Esophagus mucosa (tissue), 1 donor: ENCODE measurements around the gene ADARB2. TPM values are rescaled to one million over a fixed set of nuclear protein-coding genes. Genes with fewer than 3 reads are reported as not detected.
A peak's percentile ranks its signal among the peaks of the same experiment; 100 is the strongest.

Experiments used
- ATAC-seq: fragments of 200-7000 bp; cut with Tn5 transposase; one replicate; pipeline ENCODE4 v1.9.1; 2020
- total RNA-seq: library from RNA; stranded (reverse); gene quantifications from one replicate; pipeline ENCODE4 v1.2.4, GENCODE V29; 2023
- donor health status: DM: yes; HTN: yes; CAD: no.

The ADARB2 gene
- total RNA-seq, 1 donor from 2014 or later, result 0.20 TPM

- no peak for ATAC-seq
Measured at GRCh38 chr10:1300218-1300617, 437.1 kb downstream of the ADARB2 start.

GRCh38 chr10:1299041-1299726 is 438.1 kb downstream of the ADARB2 start:
- ATAC-seq, result no peak

- no peak for ATAC-seq
Measured at GRCh38 chr10:1297566-1298301, 439.6 kb downstream of the ADARB2 start.

- ATAC-seq, result no peak
Measured at GRCh38 chr10:1295756-1296480, 441.4 kb downstream of the ADARB2 start.

GRCh38 chr10:1294748-1295147 is 442.6 kb downstream of the ADARB2 start:
- ATAC-seq, result no peak

GRCh38 chr10:1293636-1294435 is 443.5 kb downstream of the ADARB2 start:
- ATAC-seq, result no peak

GRCh38 chr10:1293157-1293556 is 444.2 kb downstream of the ADARB2 start:
- no peak for ATAC-seq

GRCh38 chr10:1292611-1293031 is 444.7 kb downstream of the ADARB2 start:
- ATAC-seq, result no peak

- no peak for ATAC-seq
Measured at GRCh38 chr10:1291178-1292090, 445.9 kb downstream of the ADARB2 start.

GRCh38 chr10:1290071-1290471 is 447.3 kb downstream of the ADARB2 start:
- ATAC-seq, result peak; percentile 85

- peak; percentile 93 for ATAC-seq
Measured at GRCh38 chr10:1289591-1289990, 447.7 kb downstream of the ADARB2 start.

- peak; percentile 50 for ATAC-seq
Measured at GRCh38 chr10:1287971-1288401, 449.3 kb downstream of the ADARB2 start.

GRCh38 chr10:1287487-1287886 is 449.8 kb downstream of the ADARB2 start:
- ATAC-seq, result peak; percentile 8

- no peak for ATAC-seq
Measured at GRCh38 chr10:1284076-1284475, 453.2 kb downstream of the ADARB2 start.

- ATAC-seq, result no peak
Measured at GRCh38 chr10:1281405-1281782, 455.9 kb downstream of the ADARB2 start.

GRCh38 chr10:1280466-1281404 is 456.6 kb downstream of the ADARB2 start:
- ATAC-seq, result no peak

GRCh38 chr10:1278306-1278705 is 459.0 kb downstream of the ADARB2 start:
- no peak for ATAC-seq

GRCh38 chr10:1274701-1275544 is 462.4 kb downstream of the ADARB2 start:
- peak; percentile 18 for ATAC-seq

- peak; percentile 15 for ATAC-seq
Measured at GRCh38 chr10:1274111-1274661, 463.1 kb downstream of the ADARB2 start.
